Testis (tissue), 2 donors: ENCODE data around the gene TRAF2.

ENCODE experiments used
- CTCF ChIP-seq, 3 experiments: fragments of 450-650 bp in 2 of 3; fragments of 200-600 bp in 1 of 3; sonication (generic) in 1 of 3; IDR thresholded peaks; one replicate each; pipeline ENCODE4 v1.5.1; 2016 to 2019; ENCODE audit warnings: antibody characterized with exemption in 3 of 3, mild to moderate bottlenecking in 2 of 3, moderate library complexity in 1 of 3
- POLR2A ChIP-seq: fragments of 450-650 bp; IDR thresholded peaks from one replicate; pipeline ENCODE4 v1.6.1; 2017; ENCODE audit warnings: antibody characterized with exemption, mild to moderate bottlenecking, moderate library complexity

GRCh38 chr9:136847826-136848392, 38.4 kb upstream of the TRAF2 start:
- TF ChIP-seq POLR2A: no peak
- TF ChIP-seq CTCF (IDR thresholded peaks at IDR 0.05): no peak
